H1 (cell line): ENCODE results near the gene CEP128. TPM values are rescaled to one million over a fixed set of nuclear protein-coding genes. Genes with fewer than 3 reads are reported as not detected.

Experiments used
- CHD7 ChIP-seq: fragments of 300-600 bp; sonication (generic); IDR thresholded peaks from 2 replicates; pipeline ENCODE4 v1.7.1; 2012; ENCODE audit warnings: low read length, moderate library complexity, mild to moderate bottlenecking, inconsistent platforms; ENCODE audit not compliant: insufficient replicate concordance
- FOSL1 ChIP-seq: IDR thresholded peaks from 2 replicates; pipeline ENCODE4 v1.6.1; 2011; ENCODE audit warnings: mild to moderate bottlenecking, low read depth, low read length, moderate library complexity; ENCODE audit not compliant: insufficient read depth
- SP4 ChIP-seq: IDR thresholded peaks from 2 replicates; pipeline ENCODE4 v1.6.1; 2012; ENCODE audit warnings: low read length, inconsistent platforms
- SUZ12 ChIP-seq: fragments of 200-600 bp; sonication (generic); IDR thresholded peaks from 2 replicates; pipeline ENCODE4 v1.6.1; 2012; ENCODE audit warnings: mild to moderate bottlenecking, inconsistent platforms, low read length, moderate library complexity, mixed read lengths
- polyA plus RNA-seq, 7 experiments: library from polyadenylated mRNA; depleted of rRNA in 3 of 7; stranded (reverse) in 5 of 7; unstranded in 2 of 7; fragments of >200 nt in 5 of 7; fragments of 200-250 nt in 2 of 7; gene quantifications; 1 replicate in 5 of 7; 2 replicates in 1 of 7; 4 replicates in 1 of 7; pipeline versions ENCODE4 v1.2.1 to v1.2.3, GENCODE V29; 2011 to 2013; ENCODE audit warnings: missing spikeins in 2 of 7, mixed read lengths in 2 of 7
- total RNA-seq: library from RNA; stranded (reverse); fragmentation: NEBNext Ultra II Directional; extraction: Animal tissue kit (Norgen Biotek cat#: 25700); gene quantifications from 2 replicates; pipeline ENCODE4 v1.2.1, GENCODE V29; 2021

Gene CEP128
- total and polyA plus RNA-seq, 2 of the 8 experiments (the other 6 are each of a cell fraction or from before 2014, with no cell fraction given), result 1.9 to 17.0 TPM

- TF ChIP-seq CHD7, result no peak
- TF ChIP-seq SUZ12, result no peak
- no peak for TF ChIP-seq SP4
- no peak for TF ChIP-seq FOSL1
Observed at GRCh38 chr14:80644826-80645225, 296.7 kb downstream of the CEP128 start (continued).
